ENCODE results near the gene UPK3A. TPM values are rescaled to one million over a fixed set of nuclear protein-coding genes. Genes with fewer than 3 reads are reported as not detected.

UPK3A gene
- total and polyA plus RNA-seq, 2 of the 13 experiments (the other 11 are each of a cell fraction or from before 2014, with no cell fraction given): 10.5 to 13.8 TPM

GRCh38 chr22:45286854-45287551, 2.3 kb downstream of the UPK3A start (continued):
- TF ChIP-seq DMAP1 (CRISPR knock-in tag; IDR thresholded peaks at IDR 0.05) (peak; percentile 60; the same call in 1 of the 2 replicates), STAG1 (CRISPR knock-in tag; IDR thresholded peaks at IDR 0.05) (no peak), TOPORS (CRISPR knock-in tag; IDR thresholded peaks at IDR 0.05) (no peak), ZNF225 (CRISPR knock-in tag; IDR thresholded peaks at IDR 0.05) (0 out of 2 replicates have a peak, but pooled peaks have one; percentile 47), ARID5B (CRISPR knock-in tag; IDR thresholded peaks at IDR 0.05) (no peak; the same call in 1 of the 2 replicates), ZNF296 (CRISPR knock-in tag; conservative IDR thresholded peaks at IDR 0.05) (0 out of 2 replicates have a peak, but pooled peaks have one; percentile 42), TEAD2 (CRISPR knock-in tag; IDR thresholded peaks at IDR 0.05) (no peak), NR2F6 (IDR thresholded peaks at IDR 0.05) (peak; percentile 64), NR2F6 (CRISPR knock-in tag; IDR thresholded peaks at IDR 0.05) (peak; percentile 43; the same call in 1 of the 2 replicates), ZIK1 (CRISPR knock-in tag; IDR thresholded peaks at IDR 0.05; ENCODE audit: borderline replicate concordance, low read depth) (0 out of 2 replicates have a peak, but pooled peaks have one; percentile 22), TEAD3 (CRISPR knock-in tag; optimal IDR thresholded peaks at IDR 0.05; ENCODE audit: borderline replicate concordance) (peak; percentile 85), FOXP1 (IDR thresholded peaks at IDR 0.05) (no peak), FOXP1 (CRISPR knock-in tag; IDR thresholded peaks at IDR 0.05) (no peak), ZNF280B (CRISPR knock-in tag; IDR thresholded peaks at IDR 0.05; ENCODE audit: borderline replicate concordance) (0 out of 2 replicates have a peak, but pooled peaks have one; percentile 15), ZMYM3 (CRISPR knock-in tag; IDR thresholded peaks at IDR 0.05) (peak; percentile 40), LCORL (IDR thresholded peaks at IDR 0.05) (no peak), LCORL (CRISPR knock-in tag; IDR thresholded peaks at IDR 0.05) (peak; percentile 58), KDM3A (CRISPR knock-in tag; IDR thresholded peaks at IDR 0.05; ENCODE audit: low read depth) (0 out of 2 replicates have a peak, but pooled peaks have one; percentile 34), ZBTB7A (CRISPR knock-in tag; IDR thresholded peaks at IDR 0.05) (0 out of 2 replicates have a peak, but pooled peaks have one; percentile 9), ZNF788 (CRISPR knock-in tag; IDR thresholded peaks at IDR 0.05; ENCODE audit: borderline replicate concordance) (peak; percentile 19; the same call in 1 of the 2 replicates), POLR2G (IDR thresholded peaks at IDR 0.05; ENCODE audit: low read depth, low read length) (peak; percentile 28; the same call in 1 of the 2 replicates), BCL6 (CRISPR knock-in tag; IDR thresholded peaks at IDR 0.05) (no peak; the same call in 1 of the 2 replicates), NR2F1 (CRISPR knock-in tag; IDR thresholded peaks at IDR 0.05) (peak in 1 of 2 experiments; percentile 40; a peak in 1 of 4 replicates), ZSCAN9 (CRISPR knock-in tag; IDR thresholded peaks at IDR 0.05; ENCODE audit: borderline replicate concordance) (0 out of 2 replicates have a peak, but pooled peaks have one; percentile 17)
- TF ChIP-seq, protein P1, sequence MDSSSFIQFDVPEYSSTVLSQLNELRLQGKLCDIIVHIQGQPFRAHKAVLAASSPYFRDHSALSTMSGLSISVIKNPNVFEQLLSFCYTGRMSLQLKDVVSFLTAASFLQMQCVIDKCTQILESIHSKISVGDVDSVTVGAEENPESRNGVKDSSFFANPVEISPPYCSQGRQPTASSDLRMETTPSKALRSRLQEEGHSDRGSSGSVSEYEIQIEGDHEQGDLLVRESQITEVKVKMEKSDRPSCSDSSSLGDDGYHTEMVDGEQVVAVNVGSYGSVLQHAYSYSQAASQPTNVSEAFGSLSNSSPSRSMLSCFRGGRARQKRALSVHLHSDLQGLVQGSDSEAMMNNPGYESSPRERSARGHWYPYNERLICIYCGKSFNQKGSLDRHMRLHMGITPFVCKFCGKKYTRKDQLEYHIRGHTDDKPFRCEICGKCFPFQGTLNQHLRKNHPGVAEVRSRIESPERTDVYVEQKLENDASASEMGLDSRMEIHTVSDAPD (CRISPR knock-in tag; IDR thresholded peaks at IDR 0.05): 0 out of 2 replicates have a peak, but pooled peaks have one; percentile 52
